HG02885 (cell line): ENCODE results near the gene SEPTIN12.

Experiments used
- ATAC-seq: cut with Tn5 transposase; IDR thresholded peaks from one replicate; pipeline ENCODE4 v1.9.1; 2021; ENCODE audit warnings: mild to moderate bottlenecking; ENCODE audit not compliant: unreplicated experiment, poor library complexity

SEPTIN12 gene

GRCh38 chr16:4803898-4804762 is 16.0 kb upstream of the SEPTIN12 start:
- no peak for ATAC-seq

GRCh38 chr16:4803401-4803844 is 15.3 kb upstream of the SEPTIN12 start:
- ATAC-seq: no peak

- ATAC-seq: peak; percentile 91
Observed at GRCh38 chr16:4802659-4803287, 14.6 kb upstream of the SEPTIN12 start.

GRCh38 chr16:4801962-4802658 is 14.0 kb upstream of the SEPTIN12 start, which contains the start of gene ROGDI:
ROGDI (minus strand) TSS chr16:4802633; CDS start chr16:4802571, 62 bp downstream.
- ATAC-seq: peak; percentile 56

- ATAC-seq: no peak
Observed at GRCh38 chr16:4801051-4801961, 13.2 kb upstream of the SEPTIN12 start.

GRCh38 chr16:4800290-4801041 is 12.3 kb upstream of the SEPTIN12 start:
- no peak for ATAC-seq

- ATAC-seq: no peak
Observed at GRCh38 chr16:4799171-4799855, 11.2 kb upstream of the SEPTIN12 start.

- ATAC-seq: no peak
Observed at GRCh38 chr16:4798456-4798855, 10.3 kb upstream of the SEPTIN12 start.

GRCh38 chr16:4797805-4798252 is 9.7 kb upstream of the SEPTIN12 start:
- no peak for ATAC-seq

GRCh38 chr16:4796982-4797804 is 9.0 kb upstream of the SEPTIN12 start:
- ATAC-seq: no peak

GRCh38 chr16:4795828-4796572 is 7.9 kb upstream of the SEPTIN12 start:
- no peak for ATAC-seq

GRCh38 chr16:4795181-4795827 is 7.2 kb upstream of the SEPTIN12 start, which contains the start of gene SMIM22:
SMIM22 (plus strand) TSS chr16:4795369; CDS start chr16:4795735, 366 bp downstream.
- ATAC-seq: no peak

- ATAC-seq: no peak
Observed at GRCh38 chr16:4792951-4793513, 4.9 kb upstream of the SEPTIN12 start.

GRCh38 chr16:4790871-4791270 is 2.7 kb upstream of the SEPTIN12 start:
- no peak for ATAC-seq

GRCh38 chr16:4790261-4790660 is 2.1 kb upstream of the SEPTIN12 start:
- ATAC-seq: no peak

GRCh38 chr16:4788910-4789309 is 765 bp upstream of the SEPTIN12 start:
- no peak for ATAC-seq
